Hepatocyte (in vitro differentiated cells): ENCODE measurements around the gene PCDH9.

Experiments
- EZH2 ChIP-seq: fragments of 200-600 bp; sonication (generic); IDR thresholded peaks from 2 replicates; pipeline ENCODE4 v1.6.1; 2016; ENCODE audit warnings: antibody characterized with exemption, mild to moderate bottlenecking, borderline replicate concordance
- EZH2phosphoT487 ChIP-seq: fragments of 200-600 bp; sonication (generic); IDR thresholded peaks from one replicate; pipeline ENCODE4 v1.6.1; 2018; ENCODE audit warnings: antibody characterized with exemption, mild to moderate bottlenecking, low read depth, moderate library complexity; ENCODE audit not compliant: unreplicated experiment, severe bottlenecking
- TF ChIP-seq, protein P1 (sequence below): fragments of 200-600 bp; sonication (generic); IDR thresholded peaks from 2 replicates; pipeline ENCODE4 v1.5.1; 2016; ENCODE audit warnings: antibody characterized with exemption, mild to moderate bottlenecking; ENCODE audit not compliant: poor library complexity

GRCh38 chr13:66443926-66444325 lies 786.2 kb downstream of the PCDH9 start:
- no peak for TF ChIP-seq EZH2
- TF ChIP-seq, protein P1, sequence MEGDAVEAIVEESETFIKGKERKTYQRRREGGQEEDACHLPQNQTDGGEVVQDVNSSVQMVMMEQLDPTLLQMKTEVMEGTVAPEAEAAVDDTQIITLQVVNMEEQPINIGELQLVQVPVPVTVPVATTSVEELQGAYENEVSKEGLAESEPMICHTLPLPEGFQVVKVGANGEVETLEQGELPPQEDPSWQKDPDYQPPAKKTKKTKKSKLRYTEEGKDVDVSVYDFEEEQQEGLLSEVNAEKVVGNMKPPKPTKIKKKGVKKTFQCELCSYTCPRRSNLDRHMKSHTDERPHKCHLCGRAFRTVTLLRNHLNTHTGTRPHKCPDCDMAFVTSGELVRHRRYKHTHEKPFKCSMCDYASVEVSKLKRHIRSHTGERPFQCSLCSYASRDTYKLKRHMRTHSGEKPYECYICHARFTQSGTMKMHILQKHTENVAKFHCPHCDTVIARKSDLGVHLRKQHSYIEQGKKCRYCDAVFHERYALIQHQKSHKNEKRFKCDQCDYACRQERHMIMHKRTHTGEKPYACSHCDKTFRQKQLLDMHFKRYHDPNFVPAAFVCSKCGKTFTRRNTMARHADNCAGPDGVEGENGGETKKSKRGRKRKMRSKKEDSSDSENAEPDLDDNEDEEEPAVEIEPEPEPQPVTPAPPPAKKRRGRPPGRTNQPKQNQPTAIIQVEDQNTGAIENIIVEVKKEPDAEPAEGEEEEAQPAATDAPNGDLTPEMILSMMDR: no peak
- no peak for TF ChIP-seq EZH2phosphoT487
